B cell (primary cell): ENCODE measurements around the gene TSHB. TPM values are rescaled to one million over a fixed set of nuclear protein-coding genes. Genes with fewer than 3 reads are reported as not detected.

Source experiments
- ATAC-seq: fragments of 200-7000 bp; cut with Tn5 transposase; one replicate; pipeline ENCODE4 v1.10.0; 2021; ENCODE audit warnings: low read depth, mild to moderate bottlenecking, moderate number of reproducible peaks, moderate library complexity
- CTCF ChIA-PET: fragments of 350-600 bp; sonication (Branson Sonifier 250); formaldehyde crosslinking; loops from one replicate; lab custom pipeline; 2021; ENCODE audit warnings: antibody characterized with exemption, inconsistent platforms; lab: Charles Lee
- POLR2A ChIA-PET: fragments of 350-600 bp; sonication (Branson Sonifier 250); formaldehyde crosslinking; loops from one replicate; lab custom pipeline; 2021; ENCODE audit warnings: antibody characterized with exemption; lab: Charles Lee
- DNase-seq: peaks from one replicate; pipeline ENCODE4 v3.0.0; 2013
- H2AFZ ChIP-seq: 2 replicates; pipeline ENCODE4 v1.6.1; 2012; ENCODE audit warnings: mild to moderate bottlenecking, low read depth, low read length; ENCODE audit not compliant: insufficient read depth, poor library complexity, severe bottlenecking
- H3K27ac ChIP-seq, 2 donors: 1 replicate in 1 of 2; 2 replicates in 1 of 2; pipeline ENCODE4 v1.5.1; 2012 to 2013; ENCODE audit warnings: low read length in 2 of 2, mild to moderate bottlenecking in 2 of 2, moderate library complexity in 1 of 2
- H3K27me3 ChIP-seq, 4 experiments: fragments of 200-600 bp in 1 of 4; sonication (generic) in 1 of 4; replicated peaks in 1 of 4; 1 replicate in 2 of 4; 2 replicates in 2 of 4; pipeline versions ENCODE4 v1.6.1 to v1.7.0; 2013 to 2016; ENCODE audit warnings: low read length in 3 of 4, mild to moderate bottlenecking in 2 of 4, mixed read lengths in 1 of 4, moderate library complexity in 1 of 4; ENCODE audit not compliant: insufficient read depth in 4 of 4, control insufficient read depth in 3 of 4; ENCODE audit errors: control extremely low read depth in 1 of 4
- H3K36me3 ChIP-seq, 2 experiments: replicated peaks in 1 of 2; 1 replicate in 1 of 2; 2 replicates in 1 of 2; pipeline versions ENCODE4 v1.6.1 to v1.7.1; 2013; ENCODE audit warnings: low read length in 1 of 2; ENCODE audit not compliant: insufficient read depth in 2 of 2, control insufficient read depth in 1 of 2; ENCODE audit errors: control extremely low read depth in 1 of 2, extremely low read depth in 1 of 2
- H3K4me1 ChIP-seq, 2 donors: fragments of 200-600 bp in 1 of 2; sonication (generic) in 1 of 2; 1 replicate in 1 of 2; 2 replicates in 1 of 2; pipeline versions ENCODE4 v1.5.1 to v1.6.1; 2013 to 2017; ENCODE audit warnings: low read length in 2 of 2; ENCODE audit not compliant: control insufficient read depth in 2 of 2, insufficient read depth in 2 of 2
- H3K4me2 ChIP-seq: replicated peaks from 2 replicates; pipeline ENCODE3; 2012; ENCODE audit warnings: mild to moderate bottlenecking, low read depth, low read length; ENCODE audit not compliant: poor library complexity, severe bottlenecking
- H3K4me3 ChIP-seq, 5 experiments: fragments of 200-600 bp in 1 of 5; sonication (generic) in 1 of 5; 1 replicate in 3 of 5; 2 replicates in 2 of 5; pipeline versions ENCODE4 v1.5.1 to v1.7.0; 2011 to 2016; ENCODE audit warnings: low read length in 4 of 5, mild to moderate bottlenecking in 4 of 5, low read depth in 2 of 5, control low read depth in 1 of 5, moderate library complexity in 1 of 5; ENCODE audit not compliant: insufficient read depth in 1 of 5; ENCODE audit errors: control extremely low read depth in 1 of 5, extremely low read depth in 1 of 5
- H3K79me2 ChIP-seq: fragments of 200-600 bp; sonication (generic); one replicate; pipeline ENCODE4 v1.6.0; 2016; ENCODE audit warnings: low read length; ENCODE audit not compliant: control insufficient read depth, insufficient read depth
- H3K9ac ChIP-seq: fragments of 200-600 bp; sonication (generic); 2 replicates; pipeline ENCODE4 v1.6.1; 2017; ENCODE audit warnings: mild to moderate bottlenecking, low read length, moderate library complexity
- H3K9me3 ChIP-seq, 3 donors: one replicate each; pipeline versions ENCODE4 v1.6.1 to v1.7.1; 2013; ENCODE audit warnings: low read length in 2 of 3; ENCODE audit not compliant: control insufficient read depth in 2 of 3, insufficient read depth in 1 of 3; ENCODE audit errors: control extremely low read depth in 1 of 3
- H4K20me1 ChIP-seq: 2 replicates; pipeline ENCODE4 v1.6.0; 2012; ENCODE audit warnings: mild to moderate bottlenecking, low read length; ENCODE audit not compliant: insufficient read depth, control insufficient read depth, poor library complexity, severe bottlenecking
- H3K27ac Mint-ChIP-seq: one replicate; pipeline ENCODE4 v1.8.0; 2021; ENCODE audit warnings: mixed read lengths
- H3K27me3 Mint-ChIP-seq: one replicate; pipeline ENCODE4 v1.8.0; 2021; ENCODE audit warnings: mixed read lengths
- H3K4me1 Mint-ChIP-seq: one replicate; pipeline ENCODE4 v1.8.0; 2021; ENCODE audit warnings: mixed read lengths
- H3K4me3 Mint-ChIP-seq: one replicate; pipeline ENCODE4 v1.8.0; 2021; ENCODE audit warnings: mixed read lengths
- H3K9me3 Mint-ChIP-seq: one replicate; pipeline ENCODE4 v1.8.0; 2022; ENCODE audit warnings: mixed read lengths; ENCODE audit not compliant: insufficient read depth
- CTCF ChIP-seq: fragments of 200-600 bp; IDR thresholded peaks from one replicate; pipeline ENCODE4 v1.8.0; 2022; ENCODE audit warnings: antibody characterized with exemption, mild to moderate bottlenecking
- EZH2 ChIP-seq: IDR thresholded peaks from 2 replicates; pipeline ENCODE4 v1.6.1; 2012; ENCODE audit warnings: borderline replicate concordance, low read depth, mild to moderate bottlenecking, moderate library complexity, low read length; ENCODE audit not compliant: insufficient read depth, poor library complexity, severe bottlenecking
- WGBS: methylation state at CpG from one replicate; pipeline ENCODE4 v1.1.5; 2013; ENCODE audit warnings: missing lambda C conversion rate; ENCODE audit not compliant: insufficient coverage; 5-methylcytosine and 5-hydroxymethylcytosine counted together
- intact Hi-C: fragments of 100-400 bp; cut with micrococcal nuclease; formaldehyde crosslinking; loops from one replicate; pipeline ENCODE4 v1.10.0; 2022
- polyA plus RNA-seq: library from polyadenylated mRNA; depleted of rRNA; stranded (reverse); fragments of >200 nt; gene quantifications from 2 replicates; pipeline ENCODE4 v1.2.3, GENCODE V29; 2012
- total RNA-seq, 2 donors: library from RNA; stranded (reverse); fragments of 120-200 nt in 1 of 2; gene quantifications; 1 replicate in 1 of 2; 2 replicates in 1 of 2; pipeline versions ENCODE4 v1.2.3 to v1.2.4, GENCODE V29; 2013 to 2022

The TSHB gene
- total and polyA plus RNA-seq, 2 donors (not counting 1 experiment from before 2014, with no cell fraction given): not detected

- WGBS: 100% methylated on average over 1 of the region's 1 CpG
- CTCF ChIA-PET: no interaction called here
- Histone ChIP-seq H4K20me1 (no peaks in the 10 kb centered on the region), H3K4me3 (no peak overlapping the region), H2AFZ (no peak overlapping the region), H3K36me3 (no peaks in the 10 kb centered on the region), H3K9ac (no peak overlapping the region), H3K27ac (no peak overlapping the region), H3K4me1 (no peaks in the 10 kb centered on the region), H3K9me3 (peaks cover 0 to 5% (median 0%) of the 10 kb centered on the region in 3 donors), H3K27me3 (no peaks in the 10 kb centered on the region), H3K4me2 (no peak overlapping the region), H3K79me2 (no peaks in the 10 kb centered on the region)
- TF ChIP-seq EZH2 (no peak), CTCF (no peak)
- no peaks in the 10 kb centered on the region for H3K27me3 Mint-ChIP-seq
- H3K4me3 Mint-ChIP-seq: no peak overlapping the region
- H3K9me3 Mint-ChIP-seq: no peaks in the 10 kb centered on the region
- no peak overlapping the region for H3K27ac Mint-ChIP-seq
- POLR2A ChIA-PET: no interaction called here
- ATAC-seq (no peak), DNase-seq (no peak)
- intact Hi-C loops: no loop called here
- no peaks in the 10 kb centered on the region for H3K4me1 Mint-ChIP-seq
Observed at GRCh38 chr1:115012006-115012405, 17.6 kb upstream of the TSHB start.

- TF ChIP-seq CTCF: no peak
- DNase-seq: no peak
- ChIA-PET CTCF (no interaction called here), POLR2A (no interaction called here)
- H3K4me3 ChIP-seq: no peak overlapping the region
- H3K27me3 ChIP-seq: no peaks in the 10 kb centered on the region
- no peak overlapping the region for H3K9ac ChIP-seq
- Mint-ChIP-seq H3K27me3 (no peaks in the 10 kb centered on the region), H3K4me3 (no peak overlapping the region), H3K4me1 (no peaks in the 10 kb centered on the region), H3K9me3 (no peaks in the 10 kb centered on the region), H3K27ac (no peak overlapping the region)
- H3K79me2 ChIP-seq: no peaks in the 10 kb centered on the region
- H3K36me3 ChIP-seq: no peaks in the 10 kb centered on the region
- ATAC-seq: no peak
- H2AFZ ChIP-seq: no peak overlapping the region
- H3K4me2 ChIP-seq: no peak overlapping the region
- no peak overlapping the region for H3K27ac ChIP-seq
- H3K4me1 ChIP-seq: no peaks in the 10 kb centered on the region
- H4K20me1 ChIP-seq: no peaks in the 10 kb centered on the region
- 55% methylated on average over 1 of the region's 1 CpG for WGBS
- H3K9me3 ChIP-seq: peaks cover 0 to 5% (median 0%) of the 10 kb centered on the region in 3 donors
- intact Hi-C loops: no loop called here
Observed at GRCh38 chr1:115012434-115012833, 17.2 kb upstream of the TSHB start.
